ENCODE measurements around the gene ASAP3. TPM values are rescaled to one million over a fixed set of nuclear protein-coding genes. Genes with fewer than 3 reads are reported as not detected.

The ASAP3 gene
- total RNA-seq, 2 experiments from 2014 or later: 0.81 to 1.2 TPM

- Mint-ChIP-seq H3K9me3 (no peaks in the 10 kb centered on the region), H3K4me1 (ENCODE audit: low read depth) (no peaks in the 10 kb centered on the region), H3K36me3 (ENCODE audit: low read depth) (no peaks in the 10 kb centered on the region), H3K4me3 (no peak overlapping the region), H3K27ac (no peak overlapping the region), H3K27me3 (no peaks in the 10 kb centered on the region)
- Histone ChIP-seq H3K27ac (ENCODE audit: low read depth in 1 of 2, low read length in 2 of 2) (no peak overlapping the region), H3K27me3 (ENCODE audit: control insufficient read depth in 1 of 2, insufficient read depth in 2 of 2, low read length in 2 of 2) (peaks cover 0 to 6% of the 10 kb centered on the region in 2 experiments), H3K4me3 (ENCODE audit: low read length) (no peak overlapping the region), H3K9me3 (ENCODE audit: control insufficient read depth in 1 of 2, insufficient read depth in 1 of 2, low read length in 2 of 2) (no peaks in the 10 kb centered on the region), H3K36me3 (ENCODE audit: insufficient read depth, low read length) (no peaks in the 10 kb centered on the region), H3K4me1 (ENCODE audit: insufficient read depth, low read length) (no peaks in the 10 kb centered on the region)
- ChIA-PET CTCF (no interaction called here), POLR2A (no interaction called here)
- ATAC-seq (ENCODE audit: poor library complexity) (no peak), DNase-seq (no peak)
- TF ChIP-seq, protein P1, sequence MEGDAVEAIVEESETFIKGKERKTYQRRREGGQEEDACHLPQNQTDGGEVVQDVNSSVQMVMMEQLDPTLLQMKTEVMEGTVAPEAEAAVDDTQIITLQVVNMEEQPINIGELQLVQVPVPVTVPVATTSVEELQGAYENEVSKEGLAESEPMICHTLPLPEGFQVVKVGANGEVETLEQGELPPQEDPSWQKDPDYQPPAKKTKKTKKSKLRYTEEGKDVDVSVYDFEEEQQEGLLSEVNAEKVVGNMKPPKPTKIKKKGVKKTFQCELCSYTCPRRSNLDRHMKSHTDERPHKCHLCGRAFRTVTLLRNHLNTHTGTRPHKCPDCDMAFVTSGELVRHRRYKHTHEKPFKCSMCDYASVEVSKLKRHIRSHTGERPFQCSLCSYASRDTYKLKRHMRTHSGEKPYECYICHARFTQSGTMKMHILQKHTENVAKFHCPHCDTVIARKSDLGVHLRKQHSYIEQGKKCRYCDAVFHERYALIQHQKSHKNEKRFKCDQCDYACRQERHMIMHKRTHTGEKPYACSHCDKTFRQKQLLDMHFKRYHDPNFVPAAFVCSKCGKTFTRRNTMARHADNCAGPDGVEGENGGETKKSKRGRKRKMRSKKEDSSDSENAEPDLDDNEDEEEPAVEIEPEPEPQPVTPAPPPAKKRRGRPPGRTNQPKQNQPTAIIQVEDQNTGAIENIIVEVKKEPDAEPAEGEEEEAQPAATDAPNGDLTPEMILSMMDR (IDR thresholded peaks at IDR 0.05): no peak
- intact Hi-C loops (cut with DNase I, micrococcal nuclease): no loop called here
These were observed 20.7 kb downstream of the ASAP3 start for GRCh38 chr1:23463286-23463685.

GRCh38 chr1:23462766-23463165 lies 21.2 kb downstream of the ASAP3 start:
- no peak for ATAC-seq (ENCODE audit: poor library complexity)
- no peak for DNase-seq
- H3K4me3 ChIP-seq (ENCODE audit: low read length): no peak overlapping the region
- no peaks in the 10 kb centered on the region for H3K4me1 ChIP-seq (ENCODE audit: insufficient read depth, low read length)
- ChIA-PET POLR2A (no interaction called here), CTCF (no interaction called here)
- no peak overlapping the region for H3K27ac ChIP-seq (ENCODE audit: low read depth in 1 of 2, low read length in 2 of 2)
- H3K9me3 ChIP-seq (ENCODE audit: control insufficient read depth in 1 of 2, insufficient read depth in 1 of 2, low read length in 2 of 2): no peaks in the 10 kb centered on the region
- TF ChIP-seq, protein P1 (IDR thresholded peaks at IDR 0.05): no peak
- no peaks in the 10 kb centered on the region for H3K36me3 Mint-ChIP-seq (ENCODE audit: low read depth)
- H3K27me3 ChIP-seq (ENCODE audit: control insufficient read depth in 1 of 2, insufficient read depth in 2 of 2, low read length in 2 of 2): peaks cover 0 to 6% of the 10 kb centered on the region in 2 experiments
- no peaks in the 10 kb centered on the region for H3K9me3 Mint-ChIP-seq
- H3K27ac Mint-ChIP-seq: no peak overlapping the region
- no peaks in the 10 kb centered on the region for H3K27me3 Mint-ChIP-seq
- H3K4me1 Mint-ChIP-seq (ENCODE audit: low read depth): no peaks in the 10 kb centered on the region
- no peak overlapping the region for H3K4me3 Mint-ChIP-seq
- intact Hi-C loops (cut with DNase I, micrococcal nuclease): no loop called here
- H3K36me3 ChIP-seq (ENCODE audit: insufficient read depth, low read length): no peaks in the 10 kb centered on the region

- no peak for ATAC-seq (ENCODE audit: poor library complexity)
- Histone ChIP-seq H3K27ac (ENCODE audit: low read depth in 1 of 2, low read length in 2 of 2) (no peak overlapping the region), H3K4me1 (ENCODE audit: insufficient read depth, low read length) (no peaks in the 10 kb centered on the region), H3K36me3 (ENCODE audit: insufficient read depth, low read length) (no peaks in the 10 kb centered on the region), H3K9me3 (ENCODE audit: control insufficient read depth in 1 of 2, insufficient read depth in 1 of 2, low read length in 2 of 2) (no peaks in the 10 kb centered on the region), H3K4me3 (ENCODE audit: low read length) (no peak overlapping the region), H3K27me3 (ENCODE audit: control insufficient read depth in 1 of 2, insufficient read depth in 2 of 2, low read length in 2 of 2) (peaks cover 0 to 6% of the 10 kb centered on the region in 2 experiments)
- TF ChIP-seq, protein P1 (IDR thresholded peaks at IDR 0.05): no peak
- Mint-ChIP-seq H3K4me3 (no peak overlapping the region), H3K4me1 (ENCODE audit: low read depth) (no peaks in the 10 kb centered on the region), H3K9me3 (no peaks in the 10 kb centered on the region), H3K36me3 (ENCODE audit: low read depth) (no peaks in the 10 kb centered on the region), H3K27ac (no peak overlapping the region), H3K27me3 (peaks cover 8% of the 10 kb centered on the region)
- ChIA-PET CTCF (interaction anchor here (1.0 kb wide), 1 partner anchor 36 kb away, joined by 4 read pairs; no protein-coding TSS in a partner anchor), POLR2A (no interaction called here)
- intact Hi-C loops (cut with DNase I, micrococcal nuclease): no loop called here
- no peak for DNase-seq
These were observed 22.9 kb downstream of the ASAP3 start for GRCh38 chr1:23461050-23461449.

All from CD4-positive, alpha-beta T cell (primary cell).